Stimulated activated CD4-positive, alpha-beta T cell treated with anti-CD3 and anti-CD28 coated beads, Interleukin-4, amount 100 ng/mL, for 24 hours (primary cell): ENCODE results near the gene FAM78A.
"Not testable (repeated sequence)": the region's sequence is repeated elsewhere in the genome, so short reads cannot be mapped to it uniquely, and the experiment has no call there.

Experiments
- DNase-seq: peaks from one replicate; pipeline ENCODE4 v3.0.0-alpha.2; 2020

Gene FAM78A

GRCh38 chr9:131236161-131236560 is 40.1 kb downstream of the FAM78A start:
- no peak for DNase-seq

DNA sequence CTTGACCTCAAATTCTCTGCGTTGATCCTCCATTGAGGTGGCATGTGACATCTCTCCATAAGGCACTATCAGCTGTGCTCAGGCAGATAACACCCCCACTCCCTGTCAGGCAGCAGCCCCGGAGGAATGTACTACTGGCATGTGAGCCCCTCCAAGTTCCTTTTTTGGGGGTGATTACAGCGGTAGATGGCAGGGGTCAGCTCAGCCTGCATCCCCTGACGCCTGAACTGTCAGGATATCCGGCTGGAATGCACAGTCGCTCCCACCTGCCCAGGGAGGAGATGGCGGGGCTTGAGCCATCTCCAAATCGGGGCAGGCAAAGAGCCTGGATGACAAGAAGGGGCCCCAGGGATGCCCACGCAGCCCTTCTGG is 40.8 kb downstream of the FAM78A start:
- DNase-seq = no peak

- DNase-seq = no peak
Observed at GRCh38 chr9:131234799-131235479, 41.4 kb downstream of the FAM78A start.

GRCh38 chr9:131233995-131234394 is 42.3 kb downstream of the FAM78A start:
- no peak for DNase-seq

DNA sequence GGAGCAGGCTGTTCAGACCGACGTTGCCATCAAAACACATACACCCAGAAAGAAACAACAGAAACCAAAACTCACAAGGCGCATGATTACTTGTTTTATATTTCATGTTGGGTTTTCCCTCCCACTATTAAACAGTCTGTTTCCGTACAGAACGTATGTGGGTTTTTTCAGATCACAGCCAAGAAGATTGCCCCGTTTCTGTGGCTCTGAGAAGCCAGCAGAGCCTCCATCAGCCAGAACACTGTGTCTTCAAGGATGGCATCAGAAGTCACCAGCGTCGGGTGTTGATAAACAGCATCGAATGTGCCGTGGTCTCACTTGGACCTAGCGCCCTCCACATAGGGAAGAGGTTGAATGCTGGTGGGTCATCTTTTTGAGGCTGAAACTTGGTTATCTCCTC is 42.8 kb downstream of the FAM78A start:
- peak; percentile 28 for DNase-seq

GRCh38 chr9:131228988-131229387 is 47.3 kb downstream of the FAM78A start:
- no peak for DNase-seq

- no peak for DNase-seq
Observed at GRCh38 chr9:131227959-131228460, 48.3 kb downstream of the FAM78A start.

DNA sequence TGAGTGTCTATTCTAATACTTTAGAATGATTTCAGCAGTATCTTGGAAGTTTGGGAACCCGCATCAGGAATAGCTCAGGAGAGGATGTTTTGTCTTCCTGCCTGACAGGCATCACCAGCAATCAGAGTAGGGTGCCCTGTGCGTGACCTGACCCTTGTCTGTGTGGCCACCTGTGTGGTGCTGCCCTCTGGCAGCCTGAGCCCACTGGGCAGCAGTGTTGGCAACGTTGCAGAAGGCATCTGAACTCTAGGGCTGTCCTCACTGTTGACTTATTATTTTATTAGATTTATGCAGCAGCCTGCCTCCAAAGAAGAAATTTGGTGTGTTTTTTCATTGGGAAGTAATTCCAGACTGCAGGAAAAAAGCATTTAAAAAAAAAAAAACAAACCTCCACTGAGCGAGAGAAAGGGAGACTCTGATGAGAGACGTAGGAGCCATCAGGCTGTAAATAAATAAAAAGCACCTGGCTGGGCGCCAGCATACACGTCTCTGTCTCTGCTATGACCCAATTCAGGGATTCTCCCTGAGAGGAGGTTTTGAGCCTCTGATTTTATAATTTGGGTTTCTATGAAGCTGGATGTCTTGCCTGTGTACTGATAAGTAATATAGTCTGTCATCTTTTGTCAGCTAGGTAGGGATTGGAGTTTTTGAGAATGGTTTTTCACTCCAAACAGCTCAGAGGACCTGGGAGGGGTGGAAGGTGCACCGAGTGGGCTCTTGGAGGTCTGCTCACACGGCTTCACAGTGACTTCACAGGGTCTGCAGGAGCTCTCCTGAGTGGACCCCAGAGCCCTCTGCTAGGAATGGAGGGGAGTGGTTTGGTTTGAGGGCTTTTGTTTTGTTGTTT is 49.0 kb downstream of the FAM78A start:
- no peak for DNase-seq

GRCh38 chr9:131226226-131226625 is 50.1 kb downstream of the FAM78A start:
- DNase-seq = no peak

GRCh38 chr9:131222460-131222859 is 53.9 kb downstream of the FAM78A start:
- DNase-seq = no peak

GRCh38 chr9:131220485-131220884 is 55.8 kb downstream of the FAM78A start:
- DNase-seq = no peak

DNA sequence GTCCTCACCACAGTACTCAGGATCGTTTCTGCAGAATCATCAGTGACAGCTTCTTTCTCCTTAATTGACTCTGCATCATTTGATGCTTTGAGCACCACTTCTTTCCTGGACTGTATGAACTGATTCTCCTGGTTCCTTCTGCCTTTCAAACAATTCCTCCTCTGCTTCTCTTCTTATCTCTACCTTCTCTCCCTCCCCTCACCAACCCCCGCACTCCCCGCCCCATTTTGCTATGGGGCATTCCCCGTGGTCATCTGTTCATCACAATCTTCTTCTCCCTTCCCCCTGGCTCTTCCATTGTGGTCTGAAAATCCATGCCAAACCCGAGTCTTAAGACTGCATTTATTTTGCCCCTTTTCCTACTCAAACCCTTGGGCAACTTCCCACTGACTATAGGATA is 57.9 kb downstream of the FAM78A start:
- DNase-seq = no peak

GRCh38 chr9:131217331-131218031 is 58.8 kb downstream of the FAM78A start:
- DNase-seq = no peak

DNA sequence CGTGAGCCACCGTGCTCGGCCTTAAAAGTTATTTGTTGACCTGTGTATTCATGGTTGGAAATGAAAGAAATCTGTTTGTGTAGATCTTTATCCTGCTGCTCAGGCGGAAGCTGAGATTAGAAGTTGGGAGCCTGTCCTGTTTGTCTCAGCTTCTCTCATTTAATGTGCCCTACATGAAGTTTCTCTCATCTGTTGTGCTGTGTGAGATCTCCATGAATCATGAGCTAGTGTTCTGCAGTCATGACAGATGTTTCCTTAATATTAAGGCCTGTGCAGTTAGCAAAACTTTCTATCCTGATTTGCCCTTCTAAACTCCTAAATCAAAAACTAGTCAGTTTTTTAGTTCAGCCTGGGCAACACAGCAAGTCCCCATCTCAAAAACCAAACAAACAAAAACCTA is 59.5 kb downstream of the FAM78A start:
- DNase-seq = no peak

GRCh38 chr9:131214876-131215275 is 61.4 kb downstream of the FAM78A start:
- DNase-seq = no peak

DNA sequence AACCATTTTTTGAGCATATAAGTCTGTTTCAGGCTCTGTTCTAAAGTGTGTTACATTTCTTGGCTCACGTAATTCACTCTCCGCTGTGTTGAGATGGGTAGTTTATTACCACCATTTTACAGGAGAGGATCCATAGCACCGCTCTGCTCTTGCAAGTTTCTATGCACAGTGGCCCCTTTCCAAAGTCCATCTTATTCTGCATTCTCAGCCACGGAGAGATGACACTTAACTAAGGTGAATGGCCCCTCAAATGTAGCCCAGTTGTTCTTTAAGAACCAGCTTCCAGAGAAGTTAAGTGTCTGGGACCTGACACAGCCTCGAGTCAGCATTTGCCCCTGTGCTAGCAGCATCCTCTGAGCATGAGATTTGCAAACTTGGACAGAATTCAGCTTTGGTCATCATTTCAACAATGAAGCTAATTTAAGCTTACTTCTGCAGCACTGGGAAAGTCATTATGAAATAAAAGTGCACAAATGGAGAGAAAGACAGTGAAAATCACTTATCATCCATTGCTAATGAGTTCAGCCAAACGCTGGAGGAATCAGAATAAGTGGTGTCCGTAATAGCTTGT is 61.9 kb downstream of the FAM78A start:
- DNase-seq = no peak

GRCh38 chr9:131211920-131212319 is 64.4 kb downstream of the FAM78A start:
- DNase-seq = not testable (repeated sequence)
